KOPT-K1 (cell line): Measurements from ENCODE around the gene PCDHGA10.
"Not testable (repeated sequence)": the region's sequence is repeated elsewhere in the genome, so short reads cannot be mapped to it uniquely, and the experiment has no call there.

Source experiments
- H3K27ac ChIP-seq: fragments of 200-600 bp; sonication (generic); 2 replicates; pipeline ENCODE4 v1.5.1; 2016; ENCODE audit warnings: antibody characterized with exemption, mild to moderate bottlenecking, low read depth, low read length; ENCODE audit not compliant: poor library complexity, severe bottlenecking
- H3K36me3 ChIP-seq: fragments of 200-600 bp; sonication (generic); 2 replicates; pipeline ENCODE4 v1.5.1; 2017; ENCODE audit warnings: antibody characterized with exemption, mild to moderate bottlenecking, low read length, moderate library complexity; ENCODE audit not compliant: insufficient read depth
- H3K9me3 ChIP-seq: fragments of 200-600 bp; sonication (generic); 2 replicates; pipeline ENCODE4 v1.5.1; 2017; ENCODE audit warnings: antibody characterized with exemption, low read length, mild to moderate bottlenecking; ENCODE audit not compliant: insufficient read depth, poor library complexity, severe bottlenecking

PCDHGA10 gene

DNA sequence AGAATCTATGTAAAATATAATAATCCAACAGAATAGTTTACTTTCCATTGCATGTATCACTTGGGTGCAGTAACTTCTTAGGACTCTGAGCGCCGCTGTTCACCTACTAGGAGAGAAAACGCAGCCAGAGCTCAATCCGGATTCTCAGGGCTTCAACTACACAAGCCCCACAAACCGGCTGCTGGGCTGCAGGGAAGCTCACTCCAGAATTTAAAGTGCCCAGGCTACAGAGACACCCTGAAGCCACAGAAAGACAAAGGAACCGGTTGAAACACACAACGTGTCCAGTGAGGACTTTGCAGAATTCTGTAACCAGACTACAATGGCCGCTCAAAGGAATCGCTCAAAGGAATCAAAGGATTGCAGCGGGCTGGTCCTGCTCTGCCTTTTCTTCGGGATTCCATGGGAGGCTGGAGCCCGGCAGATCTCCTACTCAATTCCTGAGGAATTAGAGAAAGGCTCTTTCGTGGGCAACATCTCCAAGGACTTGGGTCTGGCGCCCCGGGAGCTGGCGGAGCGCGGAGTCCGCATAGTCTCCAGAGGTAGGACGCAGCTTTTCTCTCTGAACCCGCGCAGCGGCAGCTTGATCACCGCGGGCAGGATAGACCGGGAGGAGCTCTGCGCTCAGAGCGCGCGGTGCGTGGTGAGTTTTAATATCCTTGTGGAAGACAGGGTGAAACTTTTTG is at the start of gene PCDHGA10:
PCDHGA10 (plus strand) TSS at position 134 of the 686 bp plus-strand sequence; CDS start at position 323, 189 bp downstream.
- Histone ChIP-seq H3K27ac (no peak within 1 kb of the TSS), H3K36me3 (no peaks in the 10 kb centered on the region), H3K9me3 (no peaks in the 10 kb centered on the region)

DNA sequence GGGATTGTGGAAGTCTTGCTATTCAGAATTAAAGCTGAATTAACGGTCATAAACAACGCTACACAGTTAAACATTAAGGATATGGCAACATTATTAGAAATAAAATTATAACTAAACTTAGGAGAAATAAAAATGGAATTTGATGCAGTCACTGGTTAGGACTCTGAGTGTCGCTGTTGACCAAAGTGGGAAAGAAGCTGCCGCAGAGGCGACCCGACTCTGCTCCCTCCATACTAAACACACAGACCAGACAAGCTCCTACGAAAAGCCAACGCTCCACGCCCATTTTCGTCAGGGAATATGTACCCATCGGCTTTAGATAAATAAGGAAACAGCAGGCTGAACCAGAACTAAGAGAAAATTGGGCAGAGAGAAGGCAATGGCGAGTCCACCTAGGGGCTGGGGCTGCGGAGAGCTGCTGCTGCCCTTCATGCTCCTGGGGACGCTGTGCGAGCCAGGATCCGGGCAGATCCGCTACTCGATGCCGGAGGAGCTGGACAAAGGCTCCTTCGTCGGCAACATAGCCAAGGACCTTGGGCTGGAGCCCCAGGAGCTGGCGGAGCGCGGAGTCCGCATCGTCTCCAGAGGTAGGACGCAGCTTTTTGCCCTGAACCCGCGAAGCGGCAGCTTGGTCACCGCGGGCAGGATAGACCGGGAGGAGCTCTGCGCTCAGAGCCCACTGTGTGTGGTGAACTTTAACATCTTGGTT is 48.7 kb upstream of the PCDHGA10 start, which contains the start of gene PCDHGA5:
PCDHGA5 (plus strand) TSS at position 211 of the 709 bp plus-strand sequence; CDS start at position 380, 169 bp downstream.
- Histone ChIP-seq H3K9me3 (peaks cover 47% of the 10 kb centered on the region), H3K36me3 (no peaks in the 10 kb centered on the region), H3K27ac (no peak within 1 kb of the TSS)

DNA sequence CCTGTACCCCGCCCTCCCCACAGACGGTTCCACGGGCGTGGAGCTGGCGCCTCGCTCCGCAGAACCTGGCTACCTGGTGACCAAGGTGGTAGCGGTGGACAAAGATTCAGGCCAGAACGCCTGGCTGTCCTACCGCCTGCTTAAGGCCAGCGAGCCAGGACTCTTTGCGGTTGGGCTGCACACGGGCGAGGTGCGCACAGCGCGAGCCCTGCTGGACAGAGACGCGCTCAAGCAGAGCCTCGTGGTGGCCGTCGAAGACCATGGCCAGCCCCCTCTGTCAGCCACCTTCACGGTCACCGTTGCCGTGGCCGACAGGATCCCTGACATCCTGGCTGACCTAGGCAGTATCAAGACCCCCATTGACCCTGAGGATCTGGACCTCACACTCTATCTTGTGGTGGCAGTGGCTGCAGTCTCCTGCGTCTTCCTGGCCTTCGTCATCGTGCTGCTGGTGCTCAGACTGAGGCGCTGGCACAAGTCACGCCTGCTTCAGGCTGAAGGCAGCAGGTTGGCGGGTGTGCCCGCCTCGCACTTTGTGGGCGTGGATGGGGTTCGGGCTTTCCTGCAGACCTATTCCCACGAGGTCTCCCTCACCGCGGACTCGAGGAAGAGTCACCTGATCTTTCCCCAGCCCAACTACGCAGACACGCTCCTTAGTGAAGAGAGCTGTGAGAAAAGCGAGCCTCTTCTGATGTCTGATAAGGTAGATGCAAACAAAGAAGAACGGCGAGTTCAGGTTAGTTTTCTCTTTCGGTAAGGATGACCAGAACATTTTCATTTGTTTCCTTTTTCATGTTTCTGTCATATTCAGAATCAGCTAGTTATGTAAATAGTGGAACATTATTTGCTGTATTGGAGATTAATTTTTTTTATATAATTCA is 46.5 kb upstream of the PCDHGA10 start:
- Histone ChIP-seq H3K9me3 (peaks cover 50% of the 10 kb centered on the region), H3K27ac (no peak overlapping the region), H3K36me3 (no peaks in the 10 kb centered on the region)

GRCh38 chr5:141369994-141370848 is 42.6 kb upstream of the PCDHGA10 start, which contains the start of gene PCDHGB3:
TSS of gene PCDHGB3 (plus strand) at chr5:141370242. CDS start at chr5:141370395, 153 bp downstream.
- Histone ChIP-seq H3K9me3 (peaks cover 39% of the 10 kb centered on the region), H3K27ac (no peak within 1 kb of the TSS), H3K36me3 (no peaks in the 10 kb centered on the region)

GRCh38 chr5:141371572-141372475 is 41.0 kb upstream of the PCDHGA10 start:
- peaks cover 36% of the 10 kb centered on the region for H3K9me3 ChIP-seq
- H3K36me3 ChIP-seq, result no peaks in the 10 kb centered on the region
- H3K27ac ChIP-seq, result no peak overlapping the region

DNA sequence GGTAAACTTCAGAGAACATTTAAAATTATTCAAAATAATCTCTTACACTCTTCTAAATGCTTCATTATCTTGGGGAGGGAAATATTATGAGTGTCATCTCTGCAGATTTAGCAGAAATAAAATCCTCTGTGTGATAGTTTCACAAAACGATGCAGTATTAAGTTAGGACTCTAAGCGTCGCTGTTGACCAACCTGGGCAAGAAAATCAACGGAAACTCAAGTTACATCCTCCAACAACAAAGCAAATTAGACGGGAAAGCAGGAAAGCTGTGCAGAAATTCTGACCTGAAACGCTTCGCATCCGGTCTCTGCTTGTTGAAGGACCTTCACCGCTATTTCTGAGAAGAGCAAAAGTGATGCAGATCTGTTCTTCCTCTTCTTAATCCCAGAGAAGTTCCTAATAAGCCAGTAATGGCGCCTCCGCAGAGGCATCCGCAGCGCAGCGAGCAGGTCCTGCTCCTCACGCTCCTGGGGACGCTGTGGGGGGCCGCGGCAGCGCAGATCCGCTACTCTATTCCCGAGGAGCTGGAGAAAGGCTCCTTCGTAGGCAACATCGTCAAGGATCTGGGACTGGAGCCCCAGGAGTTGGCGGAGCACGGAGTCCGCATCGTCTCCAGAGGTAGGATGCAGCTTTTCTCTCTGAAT is 39.0 kb upstream of the PCDHGA10 start, which contains the start of gene PCDHGA6:
PCDHGA6 (plus strand) TSS at position 219 of the 645 bp plus-strand sequence; CDS start at position 412, 193 bp downstream.
- peaks cover 36% of the 10 kb centered on the region for H3K9me3 ChIP-seq
- H3K36me3 ChIP-seq, result no peaks in the 10 kb centered on the region
- no peak within 1 kb of the TSS for H3K27ac ChIP-seq

DNA sequence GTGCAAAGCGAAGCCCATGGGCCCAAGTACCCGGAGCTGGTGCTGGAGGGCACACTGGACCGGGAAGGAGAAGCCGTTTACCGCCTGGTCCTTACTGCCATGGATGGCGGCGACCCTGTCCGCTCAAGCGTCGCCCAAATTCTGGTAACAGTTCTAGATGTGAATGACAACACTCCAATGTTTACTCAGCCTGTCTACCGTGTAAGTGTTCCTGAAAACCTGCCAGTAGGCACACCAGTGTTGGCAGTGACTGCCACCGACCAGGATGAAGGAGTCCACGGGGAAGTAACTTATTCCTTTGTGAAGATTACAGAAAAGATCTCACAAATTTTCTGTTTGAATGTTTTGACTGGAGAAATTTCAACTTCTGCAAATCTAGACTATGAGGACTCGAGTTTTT is 38.2 kb upstream of the PCDHGA10 start:
- Histone ChIP-seq H3K36me3 (no peaks in the 10 kb centered on the region), H3K9me3 (peaks cover 36% of the 10 kb centered on the region), H3K27ac (no peak overlapping the region)

DNA sequence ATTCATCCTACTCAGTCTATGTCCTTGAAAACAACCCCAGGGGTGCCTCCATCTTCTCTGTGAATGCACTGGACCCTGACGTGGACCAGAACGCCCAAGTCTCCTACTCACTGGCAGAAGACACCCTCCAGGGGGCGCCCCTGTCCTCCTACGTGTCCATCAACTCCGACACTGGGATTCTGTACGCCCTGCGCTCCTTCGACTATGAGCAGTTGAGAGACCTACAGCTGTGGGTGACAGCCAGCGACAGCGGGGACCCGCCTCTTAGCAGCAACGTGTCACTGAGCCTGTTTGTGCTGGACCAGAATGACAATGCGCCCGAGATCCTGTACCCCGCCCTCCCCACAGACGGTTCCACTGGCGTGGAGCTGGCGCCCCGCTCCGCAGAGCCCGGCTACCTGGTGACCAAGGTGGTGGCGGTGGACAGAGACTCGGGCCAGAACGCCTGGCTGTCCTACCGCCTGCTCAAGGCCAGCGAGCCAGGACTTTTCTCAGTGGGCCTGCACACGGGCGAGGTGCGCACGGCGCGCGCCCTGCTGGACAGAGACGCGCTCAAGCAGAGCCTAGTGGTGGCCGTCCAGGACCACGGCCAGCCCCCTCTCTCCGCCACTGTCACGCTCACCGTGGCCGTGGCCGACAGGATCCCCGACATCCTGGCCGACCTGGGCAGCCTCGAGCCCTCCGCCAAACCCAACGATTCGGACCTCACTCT is 37.2 kb upstream of the PCDHGA10 start:
- H3K27ac ChIP-seq, H3K36me3 ChIP-seq: not testable (repeated sequence)
- H3K9me3 ChIP-seq, result peaks cover 30% of the 10 kb centered on the region

DNA sequence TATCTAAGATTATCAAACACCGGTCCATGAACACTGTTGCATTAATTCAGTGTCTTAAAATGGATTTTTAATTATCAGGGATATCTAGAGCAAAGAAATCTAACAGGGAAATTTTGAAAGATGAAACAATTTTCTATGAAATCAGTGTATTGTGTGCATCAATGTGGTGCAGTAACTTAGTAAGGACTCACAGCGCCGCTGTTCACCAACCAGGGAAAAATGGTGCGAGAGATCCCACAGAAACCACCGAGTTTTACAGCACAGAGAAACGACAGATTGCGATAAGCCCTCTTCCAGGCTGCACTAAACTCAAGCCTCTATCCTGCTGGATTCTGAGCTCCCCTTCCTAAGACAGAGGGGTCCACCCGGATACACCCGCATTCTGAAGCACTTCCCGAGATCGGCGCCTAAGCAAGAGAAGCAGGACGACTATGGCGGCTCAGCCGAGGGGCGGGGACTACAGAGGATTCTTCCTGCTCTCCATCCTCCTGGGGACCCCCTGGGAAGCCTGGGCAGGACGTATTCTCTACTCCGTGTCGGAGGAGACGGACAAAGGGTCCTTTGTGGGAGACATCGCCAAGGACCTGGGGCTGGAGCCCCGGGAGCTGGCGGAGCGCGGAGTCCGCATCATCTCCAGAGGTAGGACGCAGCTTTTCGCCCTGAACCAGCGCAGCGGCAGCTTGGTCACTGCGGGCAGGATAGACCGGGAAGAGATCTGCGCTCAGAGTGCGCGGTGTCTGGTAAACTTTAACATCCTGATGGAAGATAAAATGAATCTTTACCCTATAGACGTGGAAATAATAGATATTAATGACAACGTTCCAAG is 30.1 kb upstream of the PCDHGA10 start, which contains the start of gene PCDHGA7:
PCDHGA7 (plus strand) TSS at position 274 of the 826 bp plus-strand sequence; CDS start at position 432, 158 bp downstream.
- H3K9me3 ChIP-seq, result peaks cover 29% of the 10 kb centered on the region

GRCh38 chr5:141383345-141383744 is 29.4 kb upstream of the PCDHGA10 start:
- no peak overlapping the region for H3K27ac ChIP-seq
- peaks cover 29% of the 10 kb centered on the region for H3K9me3 ChIP-seq

More for the DNA sequence above, 30.1 kb upstream of the PCDHGA10 start, which contains the start of gene PCDHGA7:
- no peaks in the 10 kb centered on the region for H3K36me3 ChIP-seq
- H3K27ac ChIP-seq, result no peak within 1 kb of the TSS

GRCh38 chr5:141384471-141385267 is 28.1 kb upstream of the PCDHGA10 start:
- Histone ChIP-seq H3K9me3 (peaks cover 29% of the 10 kb centered on the region), H3K27ac (no peak overlapping the region)

More at GRCh38 chr5:141383345-141383744, 29.4 kb upstream of the PCDHGA10 start:
- no peaks in the 10 kb centered on the region for H3K36me3 ChIP-seq

More at GRCh38 chr5:141384471-141385267, 28.1 kb upstream of the PCDHGA10 start:
- H3K36me3 ChIP-seq, result no peaks in the 10 kb centered on the region
